Measurements from ENCODE around the gene CNIH1. TPM values are rescaled to one million over a fixed set of nuclear protein-coding genes. Genes with fewer than 3 reads are reported as not detected.
"Not testable (repeated sequence)": the region's sequence is repeated elsewhere in the genome, so short reads cannot be mapped to it uniquely, and the experiment has no call there.

The CNIH1 gene
- total RNA-seq, 1 donor: 220 TPM

DNA sequence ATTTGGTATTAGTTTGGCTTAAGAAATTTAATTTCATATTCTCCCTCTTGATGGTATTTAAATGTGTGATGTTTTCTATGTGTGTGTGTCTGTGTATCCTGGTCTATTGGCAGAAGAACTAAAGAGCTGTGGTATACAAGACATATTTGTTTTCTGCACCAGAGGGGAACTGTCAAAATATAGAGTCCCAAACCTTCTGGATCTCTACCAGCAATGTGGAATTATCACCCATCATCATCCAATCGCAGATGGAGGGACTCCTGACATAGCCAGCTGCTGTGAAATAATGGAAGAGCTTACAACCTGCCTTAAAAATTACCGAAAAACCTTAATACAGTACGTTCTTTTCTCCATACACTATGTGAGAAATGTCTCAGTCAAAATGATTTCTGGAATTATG is 29.8 kb downstream of the CNIH1 start:
- Histone ChIP-seq H3K4me2 (ENCODE audit: insufficient read depth, low read length) (no peak overlapping the region), H3K4me1 (ENCODE audit: insufficient read depth, low read length) (no peaks in the 10 kb centered on the region), H3K9me3 (ENCODE audit: low read depth, low read length) (no peaks in the 10 kb centered on the region), H2AFZ (ENCODE audit: low read length) (no peak overlapping the region), H3K36me3 (ENCODE audit: insufficient read depth, low read length) (peaks cover 38% of the 10 kb centered on the region), H3K27ac (ENCODE audit: low read depth, low read length) (no peak overlapping the region), H4K20me1 (ENCODE audit: insufficient read depth, low read length) (no peaks in the 10 kb centered on the region), H3K4me3 (ENCODE audit: insufficient read depth, low read length) (no peak overlapping the region), H3K27me3 (ENCODE audit: insufficient read depth, low read length) (no peaks in the 10 kb centered on the region), H3K79me2 (ENCODE audit: insufficient read depth, low read length) (no peaks in the 10 kb centered on the region)
- no peak for TF ChIP-seq CTCF (IDR thresholded peaks at IDR 0.05; ENCODE audit: extremely low read depth, low read depth, low read length)
- DNase-seq (ENCODE audit: insufficient read length, low spot score, missing footprints): no peak

DNA sequence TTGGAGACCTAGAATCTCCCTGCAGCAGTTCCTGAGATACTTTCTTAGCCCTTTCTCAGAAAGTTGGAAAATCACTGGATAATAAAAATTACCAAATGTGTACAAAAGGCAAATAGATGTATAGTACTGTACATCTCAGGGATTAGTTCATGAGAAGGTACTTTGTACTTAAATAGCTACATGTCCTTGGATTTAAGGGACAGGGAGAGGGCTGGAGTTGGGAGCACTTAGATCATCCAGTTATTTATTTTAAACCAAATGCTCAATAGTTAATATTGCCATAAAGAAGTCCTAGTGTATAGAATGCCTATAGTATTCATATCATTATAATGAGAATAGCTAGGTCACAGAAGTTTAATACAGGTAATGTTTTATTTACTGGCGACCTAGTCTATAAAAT is 31.0 kb downstream of the CNIH1 start:
- no peak for TF ChIP-seq CTCF (IDR thresholded peaks at IDR 0.05; ENCODE audit: extremely low read depth, low read depth, low read length)
- Histone ChIP-seq H3K4me2 (ENCODE audit: insufficient read depth, low read length) (no peak overlapping the region), H3K27me3 (ENCODE audit: insufficient read depth, low read length) (no peaks in the 10 kb centered on the region), H4K20me1 (ENCODE audit: insufficient read depth, low read length) (no peaks in the 10 kb centered on the region), H3K9me3 (ENCODE audit: low read depth, low read length) (no peaks in the 10 kb centered on the region), H3K79me2 (ENCODE audit: insufficient read depth, low read length) (no peaks in the 10 kb centered on the region), H3K36me3 (ENCODE audit: insufficient read depth, low read length) (peaks cover 38% of the 10 kb centered on the region), H3K27ac (ENCODE audit: low read depth, low read length) (no peak overlapping the region), H3K4me1 (ENCODE audit: insufficient read depth, low read length) (no peaks in the 10 kb centered on the region), H3K4me3 (ENCODE audit: insufficient read depth, low read length) (no peak overlapping the region), H2AFZ (ENCODE audit: low read length) (no peak overlapping the region)
- DNase-seq (ENCODE audit: insufficient read length, low spot score, missing footprints): no peak

- H3K79me2 ChIP-seq (ENCODE audit: insufficient read depth, low read length); H3K4me3 ChIP-seq (ENCODE audit: insufficient read depth, low read length); H4K20me1 ChIP-seq (ENCODE audit: insufficient read depth, low read length); H3K27ac ChIP-seq (ENCODE audit: low read depth, low read length); H2AFZ ChIP-seq (ENCODE audit: low read length); DNase-seq (ENCODE audit: insufficient read length, low spot score, missing footprints); H3K4me2 ChIP-seq (ENCODE audit: insufficient read depth, low read length); H3K36me3 ChIP-seq (ENCODE audit: insufficient read depth, low read length); H3K27me3 ChIP-seq (ENCODE audit: insufficient read depth, low read length); H3K4me1 ChIP-seq (ENCODE audit: insufficient read depth, low read length); H3K9me3 ChIP-seq (ENCODE audit: low read depth, low read length): not testable (repeated sequence)
These were observed 37.7 kb downstream of the CNIH1 start for GRCh38 chr14:54403401-54404005.

DNA sequence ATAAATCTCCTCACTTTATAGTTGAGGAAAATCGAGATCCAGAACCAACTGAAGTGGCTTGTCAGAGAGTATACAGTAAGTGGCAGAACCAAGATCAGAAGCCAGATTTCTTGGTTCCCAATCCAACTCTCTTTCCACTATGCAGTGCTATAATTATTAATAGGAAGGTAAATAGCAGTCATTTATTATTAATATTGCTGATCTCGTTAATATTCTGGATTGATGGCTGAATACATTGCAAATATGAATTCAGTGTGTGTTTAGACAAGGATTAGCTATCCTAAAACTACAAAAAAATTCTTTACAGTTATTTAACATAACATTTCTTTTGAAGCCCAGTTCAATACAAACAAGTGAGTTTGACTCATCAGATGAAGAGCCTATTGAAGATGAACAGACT is 41.6 kb downstream of the CNIH1 start:
- Histone ChIP-seq H3K36me3 (ENCODE audit: insufficient read depth, low read length) (no peaks in the 10 kb centered on the region), H3K27me3 (ENCODE audit: insufficient read depth, low read length) (no peaks in the 10 kb centered on the region), H3K79me2 (ENCODE audit: insufficient read depth, low read length) (peaks cover 22% of the 10 kb centered on the region), H3K4me1 (ENCODE audit: insufficient read depth, low read length) (peaks cover 19% of the 10 kb centered on the region), H4K20me1 (ENCODE audit: insufficient read depth, low read length) (no peaks in the 10 kb centered on the region), H3K4me2 (ENCODE audit: insufficient read depth, low read length) (no peak overlapping the region), H3K27ac (ENCODE audit: low read depth, low read length) (no peak overlapping the region), H2AFZ (ENCODE audit: low read length) (no peak overlapping the region), H3K4me3 (ENCODE audit: insufficient read depth, low read length) (no peak overlapping the region), H3K9me3 (ENCODE audit: low read depth, low read length) (no peaks in the 10 kb centered on the region)
- TF ChIP-seq CTCF (IDR thresholded peaks at IDR 0.05; ENCODE audit: extremely low read depth, low read depth, low read length): no peak
- no peak for DNase-seq (ENCODE audit: insufficient read length, low spot score, missing footprints)
